Effector memory CD8-positive, alpha-beta T cell (primary cell): Measurements from ENCODE around the gene CYP3A4.

ENCODE experiments used
- ATAC-seq: fragments of 150-1000 bp; cut with Tn5 transposase; replicated peaks from 2 replicates; pipeline ENCODE4 v1.10.0; 2021; ENCODE audit warnings: mild to moderate bottlenecking, moderate library complexity
- DNase-seq, 3 experiments: peaks; one replicate each; pipeline ENCODE4 v3.0.0; 2021
- H3K27ac Mint-ChIP-seq, 2 donors: one replicate each; pipeline ENCODE4 v1.8.0; 2022; ENCODE audit warnings: mild to moderate bottlenecking in 2 of 2, mixed read lengths in 2 of 2, moderate library complexity in 2 of 2
- H3K27me3 Mint-ChIP-seq, 2 donors: one replicate each; pipeline ENCODE4 v1.8.0; 2022; ENCODE audit warnings: mixed read lengths in 2 of 2
- H3K36me3 Mint-ChIP-seq: one replicate; pipeline ENCODE4 v1.8.0; 2022; ENCODE audit warnings: mild to moderate bottlenecking, moderate library complexity, mixed read lengths; ENCODE audit not compliant: insufficient read depth
- H3K4me1 Mint-ChIP-seq, 2 donors: one replicate each; pipeline ENCODE4 v1.8.0; 2022; ENCODE audit warnings: low read depth in 2 of 2, mixed read lengths in 2 of 2
- H3K4me3 Mint-ChIP-seq, 2 donors: one replicate each; pipeline ENCODE4 v1.8.0; 2022; ENCODE audit warnings: mild to moderate bottlenecking in 2 of 2, mixed read lengths in 2 of 2, moderate library complexity in 2 of 2
- H3K9me3 Mint-ChIP-seq, 2 donors: one replicate each; pipeline ENCODE4 v1.8.0; 2022; ENCODE audit warnings: mixed read lengths in 2 of 2

CYP3A4 gene

DNA sequence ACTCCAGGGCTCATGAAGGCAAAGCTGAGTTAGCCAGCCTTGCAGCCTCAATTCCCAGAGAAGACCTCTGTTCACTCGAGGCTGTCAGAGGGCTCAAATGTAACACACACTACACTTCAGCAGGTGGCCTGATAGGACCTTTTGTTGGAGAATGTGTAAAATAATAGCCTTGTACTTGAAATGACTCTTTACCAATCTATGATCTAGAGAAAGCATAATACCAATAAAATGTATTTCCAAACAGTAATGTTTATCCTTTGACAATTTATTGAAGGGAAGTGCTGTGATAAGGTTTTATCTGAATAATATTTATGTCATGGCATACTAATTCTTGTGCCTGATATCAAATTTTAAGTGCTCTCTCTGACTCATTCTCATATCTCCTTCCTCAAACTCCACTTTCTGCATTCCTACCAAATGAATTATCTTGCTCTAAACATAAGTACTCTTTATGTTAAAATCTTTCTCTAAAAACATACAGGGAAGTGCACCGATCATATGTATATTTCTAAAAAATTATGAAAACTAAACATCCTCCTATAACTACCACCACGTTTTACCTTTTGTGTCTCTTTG lies 69.9 kb downstream of the CYP3A4 start:
- no peaks in the 10 kb centered on the region for H3K36me3 Mint-ChIP-seq
- no peak overlapping the region for H3K4me3 Mint-ChIP-seq
- no peaks in the 10 kb centered on the region for H3K9me3 Mint-ChIP-seq
- ATAC-seq (no peak), DNase-seq (no peak)
- H3K27ac Mint-ChIP-seq, result no peak overlapping the region
- no peaks in the 10 kb centered on the region for H3K27me3 Mint-ChIP-seq
- H3K4me1 Mint-ChIP-seq, result no peaks in the 10 kb centered on the region

- no peaks in the 10 kb centered on the region for H3K9me3 Mint-ChIP-seq
- H3K4me1 Mint-ChIP-seq, result no peaks in the 10 kb centered on the region
- no peak overlapping the region for H3K27ac Mint-ChIP-seq
- no peak overlapping the region for H3K4me3 Mint-ChIP-seq
- ATAC-seq, result no peak
- no peak for DNase-seq
- no peaks in the 10 kb centered on the region for H3K36me3 Mint-ChIP-seq
- no peaks in the 10 kb centered on the region for H3K27me3 Mint-ChIP-seq
These were observed 74.0 kb downstream of the CYP3A4 start for GRCh38 chr7:99709838-99710578.

DNA sequence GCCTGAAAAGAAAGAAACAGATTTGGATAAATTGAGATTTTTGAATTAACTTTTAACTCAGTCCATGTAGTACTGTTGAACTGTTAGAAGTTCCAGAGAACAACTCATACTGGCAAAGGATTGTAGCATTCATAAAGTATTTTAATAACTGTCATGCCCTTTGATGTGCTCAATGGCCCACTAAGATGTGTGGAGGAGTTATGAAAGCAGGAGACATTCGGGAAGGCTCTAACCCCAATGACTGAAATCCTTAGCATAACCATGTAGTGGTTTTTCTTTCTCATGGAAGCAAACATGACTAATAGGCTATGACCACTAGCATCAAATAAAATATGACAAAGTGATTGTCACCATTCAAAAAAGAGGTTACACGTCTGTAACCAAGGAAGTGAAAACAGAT lies 74.7 kb downstream of the CYP3A4 start:
- no peaks in the 10 kb centered on the region for H3K4me1 Mint-ChIP-seq

GRCh38 chr7:99707096-99707495 lies 76.9 kb downstream of the CYP3A4 start:
- ATAC-seq, result no peak
- H3K4me3 Mint-ChIP-seq, result no peak overlapping the region
- H3K27ac Mint-ChIP-seq, result no peak overlapping the region
- no peaks in the 10 kb centered on the region for H3K36me3 Mint-ChIP-seq
- DNase-seq, result no peak
- H3K27me3 Mint-ChIP-seq, result no peaks in the 10 kb centered on the region
- H3K4me1 Mint-ChIP-seq, result no peaks in the 10 kb centered on the region
- H3K9me3 Mint-ChIP-seq, result no peaks in the 10 kb centered on the region

More for the DNA sequence above, 74.7 kb downstream of the CYP3A4 start:
- H3K9me3 Mint-ChIP-seq, result no peaks in the 10 kb centered on the region
- no peak overlapping the region for H3K27ac Mint-ChIP-seq
- ATAC-seq (no peak), DNase-seq (no peak)
- H3K27me3 Mint-ChIP-seq, result no peaks in the 10 kb centered on the region
- H3K4me3 Mint-ChIP-seq, result no peak overlapping the region
- no peaks in the 10 kb centered on the region for H3K36me3 Mint-ChIP-seq
